NCI-H2107 (cell line): Measurements from ENCODE around the gene RPS18.
A peak's percentile ranks its signal among the peaks of the same experiment; 100 is the strongest.

ENCODE experiments used
- DNase-seq: peaks from one replicate; lab custom pipeline; 2025; lab: John Stamatoyannopoulos, UW

Gene RPS18

GRCh38 chr6:33314943-33315792 is 43.3 kb downstream of the RPS18 start:
- no peak for DNase-seq

- DNase-seq: no peak
Measured at GRCh38 chr6:33315793-33316602, 44.1 kb downstream of the RPS18 start.

GRCh38 chr6:33316603-33317418 is 44.9 kb downstream of the RPS18 start:
- no peak for DNase-seq

GRCh38 chr6:33317419-33317668 is 45.5 kb downstream of the RPS18 start:
- DNase-seq: no peak

- DNase-seq: peak; percentile 88
Measured at GRCh38 chr6:33317669-33318425, 46.0 kb downstream of the RPS18 start, which contains the start of gene ZBTB22. ZBTB22 (minus strand) TSS chr6:33317744; CDS start chr6:33316916, 828 bp downstream.

- no peak for DNase-seq
Measured at GRCh38 chr6:33318426-33319073, 46.7 kb downstream of the RPS18 start.

- DNase-seq: no peak
Measured at GRCh38 chr6:33319939-33320314, 48.1 kb downstream of the RPS18 start.

GRCh38 chr6:33320315-33321181 is 48.7 kb downstream of the RPS18 start:
- DNase-seq: no peak

GRCh38 chr6:33321227-33321626 is 49.4 kb downstream of the RPS18 start:
- DNase-seq: no peak

GRCh38 chr6:33323623-33323948 is 51.7 kb downstream of the RPS18 start:
- no peak for DNase-seq

- no peak for DNase-seq
Measured at GRCh38 chr6:33324125-33324524, 52.2 kb downstream of the RPS18 start.
